Measurements from ENCODE around the gene ARHGAP45.

DNA sequence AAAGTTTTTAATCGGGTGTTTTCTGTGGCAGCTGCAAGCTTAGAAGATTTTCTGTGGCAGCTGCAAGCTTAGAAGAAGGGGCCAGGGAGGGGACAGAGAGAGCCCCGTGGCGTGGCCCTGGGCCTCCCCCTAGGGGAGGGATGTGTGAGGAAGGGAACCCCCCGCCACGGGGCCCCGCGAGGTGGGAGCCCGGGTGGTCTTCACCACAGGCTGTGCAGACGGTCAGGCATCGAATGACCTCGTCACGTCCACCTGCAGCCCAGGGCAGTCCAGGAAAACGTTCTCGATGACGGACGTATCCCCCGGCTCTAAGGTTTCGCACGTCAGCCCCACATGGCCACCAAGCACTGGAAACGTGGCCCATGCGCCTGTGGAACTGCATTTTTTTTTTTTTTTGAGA lies 19.6 kb downstream of the ARHGAP45 start:
- TF ChIP-seq, protein P1, sequence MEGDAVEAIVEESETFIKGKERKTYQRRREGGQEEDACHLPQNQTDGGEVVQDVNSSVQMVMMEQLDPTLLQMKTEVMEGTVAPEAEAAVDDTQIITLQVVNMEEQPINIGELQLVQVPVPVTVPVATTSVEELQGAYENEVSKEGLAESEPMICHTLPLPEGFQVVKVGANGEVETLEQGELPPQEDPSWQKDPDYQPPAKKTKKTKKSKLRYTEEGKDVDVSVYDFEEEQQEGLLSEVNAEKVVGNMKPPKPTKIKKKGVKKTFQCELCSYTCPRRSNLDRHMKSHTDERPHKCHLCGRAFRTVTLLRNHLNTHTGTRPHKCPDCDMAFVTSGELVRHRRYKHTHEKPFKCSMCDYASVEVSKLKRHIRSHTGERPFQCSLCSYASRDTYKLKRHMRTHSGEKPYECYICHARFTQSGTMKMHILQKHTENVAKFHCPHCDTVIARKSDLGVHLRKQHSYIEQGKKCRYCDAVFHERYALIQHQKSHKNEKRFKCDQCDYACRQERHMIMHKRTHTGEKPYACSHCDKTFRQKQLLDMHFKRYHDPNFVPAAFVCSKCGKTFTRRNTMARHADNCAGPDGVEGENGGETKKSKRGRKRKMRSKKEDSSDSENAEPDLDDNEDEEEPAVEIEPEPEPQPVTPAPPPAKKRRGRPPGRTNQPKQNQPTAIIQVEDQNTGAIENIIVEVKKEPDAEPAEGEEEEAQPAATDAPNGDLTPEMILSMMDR (IDR thresholded peaks at IDR 0.05), result no peak
- no peak for TF ChIP-seq POLR2A (IDR thresholded peaks at IDR 0.05)

Measured in Peyer's patch (tissue), 4 donors.